MCF 10A (cell line): ENCODE measurements around the gene VPS9D1. TPM values are rescaled to one million over a fixed set of nuclear protein-coding genes. Genes with fewer than 3 reads are reported as not detected.

ENCODE experiments used
- BruUV-seq: library from RNA; stranded (reverse); fragments of 400-500 nt; replicated peaks from 2 replicates; lab custom pipeline; 2021; lab: Mats Ljungman, UMichigan
- CTCF ChIA-PET: fragments of 300-600 bp; sonication (Branson Sonifier 250); formaldehyde crosslinking; extraction: SDS; loops from one replicate; lab custom pipeline; 2021; ENCODE audit warnings: antibody characterized with exemption, inconsistent platforms; lab: Yijun Ruan, JAX
- POLR2A ChIA-PET: fragments of 300-600, 350-650 bp; sonication (Branson Sonifier 250); formaldehyde crosslinking; extraction: SDS; loops from one replicate; lab custom pipeline; 2020; ENCODE audit warnings: antibody characterized with exemption, inconsistent platforms; lab: Yijun Ruan, JAX
- DNase-seq: peaks from one replicate; pipeline ENCODE4 v3.0.0-alpha.2; 2018; ENCODE audit not compliant: unreplicated experiment
- H3K27ac Mint-ChIP-seq: one replicate; pipeline ENCODE4 v1.8.0; 2022; ENCODE audit warnings: mild to moderate bottlenecking, low read depth, mixed read lengths; ENCODE audit not compliant: unreplicated experiment
- H3K27me3 Mint-ChIP-seq: one replicate; pipeline ENCODE4 v1.8.0; 2022; ENCODE audit warnings: mixed read lengths; ENCODE audit not compliant: insufficient read depth, unreplicated experiment
- H3K36me3 Mint-ChIP-seq: one replicate; pipeline ENCODE4 v1.8.0; 2022; ENCODE audit warnings: mild to moderate bottlenecking, moderate library complexity, mixed read lengths; ENCODE audit not compliant: insufficient read depth, unreplicated experiment
- H3K4me1 Mint-ChIP-seq: one replicate; pipeline ENCODE4 v1.8.0; 2022; ENCODE audit warnings: mixed read lengths; ENCODE audit not compliant: insufficient read depth, unreplicated experiment
- H3K4me3 Mint-ChIP-seq: one replicate; pipeline ENCODE4 v1.8.0; 2022; ENCODE audit warnings: mild to moderate bottlenecking, moderate library complexity, mixed read lengths; ENCODE audit not compliant: unreplicated experiment
- H3K9me3 Mint-ChIP-seq: one replicate; pipeline ENCODE4 v1.8.0; 2022; ENCODE audit warnings: mixed read lengths; ENCODE audit not compliant: unreplicated experiment
- CTCF ChIP-seq: fragments of 200-600 bp; IDR thresholded peaks from one replicate; pipeline ENCODE4 v1.8.0; 2022; ENCODE audit warnings: antibody characterized with exemption, mild to moderate bottlenecking; ENCODE audit not compliant: unreplicated experiment
- intact Hi-C: fragments of 100-400 bp; cut with micrococcal nuclease; formaldehyde crosslinking; loops from 2 replicates; pipeline ENCODE4 v1.14.1; 2022
- total RNA-seq: library from RNA; stranded (reverse); gene quantifications from 2 replicates; pipeline ENCODE4 v1.2.3, GENCODE V29; 2022

The VPS9D1 gene
- total RNA-seq, 1 experiment from 2014 or later: 12.0 TPM

GRCh38 chr16:89670496-89671431 is 49.9 kb downstream of the VPS9D1 start:
- CTCF ChIA-PET: interaction anchor here (0.6 to 1.1 kb wide), 5 partner anchors 22 to 194 kb away, joined by 3 read pairs; no protein-coding TSS in a partner anchor
- Mint-ChIP-seq H3K36me3 (no peaks in the 10 kb centered on the region), H3K4me3 (no peak overlapping the region), H3K27ac (peak overlapping the region; percentile 12), H3K27me3 (no peaks in the 10 kb centered on the region), H3K4me1 (no peaks in the 10 kb centered on the region), H3K9me3 (no peaks in the 10 kb centered on the region)
- intact Hi-C loops: no loop called here
- no TSS peak for BruUV-seq
- peak; percentile 51 for DNase-seq
- POLR2A ChIA-PET: interaction anchor here (0.6 to 2.8 kb wide), 6 partner anchors 11 to 109 kb away, joined by 3 to 21 read pairs (median 3); partner anchors contain the start of genes CDK10, CHMP1A and SPATA33
- no peak for TF ChIP-seq CTCF

DNA sequence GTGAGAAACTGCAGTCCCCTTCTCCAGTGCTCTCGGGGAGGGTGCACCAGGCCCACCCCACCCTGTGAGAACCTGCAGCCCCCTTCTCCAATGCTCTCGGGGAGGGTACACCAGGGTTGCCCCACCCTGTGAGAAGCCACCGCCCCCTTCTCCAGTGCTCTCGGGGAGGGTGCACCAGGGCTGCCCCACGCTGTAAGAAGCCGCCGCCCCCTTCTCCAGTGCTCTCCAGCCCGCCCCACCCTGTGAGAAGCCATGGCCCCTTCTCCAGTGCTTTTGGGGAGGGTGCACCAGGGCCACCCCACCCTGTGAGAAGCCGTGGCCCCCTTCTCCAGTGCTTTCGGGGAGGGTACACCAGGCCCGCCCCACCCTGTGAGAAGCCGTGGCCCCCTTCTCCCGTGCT is 50.9 kb downstream of the VPS9D1 start:
- Mint-ChIP-seq H3K27me3 (no peaks in the 10 kb centered on the region), H3K36me3 (no peaks in the 10 kb centered on the region), H3K27ac (no peak overlapping the region), H3K4me1 (no peaks in the 10 kb centered on the region), H3K9me3 (no peaks in the 10 kb centered on the region), H3K4me3 (no peak overlapping the region)
- TF ChIP-seq CTCF: no peak
- CTCF ChIA-PET: no interaction called here
- intact Hi-C loops: no loop called here
- POLR2A ChIA-PET: interaction anchor here (1.3 to 1.8 kb wide), 2 partner anchors 11 to 19 kb away, joined by 3 to 21 read pairs; partner anchors contain the start of genes CHMP1A and SPATA33
- no peak for DNase-seq
- no TSS peak for BruUV-seq

GRCh38 chr16:89668790-89669158 is 51.9 kb downstream of the VPS9D1 start:
- ChIA-PET CTCF (interaction anchor here (0.7 to 1.2 kb wide), 3 partner anchors 10 to 85 kb away, joined by 3 to 4 read pairs (median 3); no protein-coding TSS in a partner anchor), POLR2A (no interaction called here)
- no peak for DNase-seq
- H3K27ac Mint-ChIP-seq: no peak overlapping the region
- no peaks in the 10 kb centered on the region for H3K4me1 Mint-ChIP-seq
- no TSS peak for BruUV-seq
- H3K27me3 Mint-ChIP-seq: no peaks in the 10 kb centered on the region
- no peak overlapping the region for H3K4me3 Mint-ChIP-seq
- intact Hi-C loops: no loop called here
- no peak for TF ChIP-seq CTCF
- H3K9me3 Mint-ChIP-seq: no peaks in the 10 kb centered on the region
- H3K36me3 Mint-ChIP-seq: no peaks in the 10 kb centered on the region

DNA sequence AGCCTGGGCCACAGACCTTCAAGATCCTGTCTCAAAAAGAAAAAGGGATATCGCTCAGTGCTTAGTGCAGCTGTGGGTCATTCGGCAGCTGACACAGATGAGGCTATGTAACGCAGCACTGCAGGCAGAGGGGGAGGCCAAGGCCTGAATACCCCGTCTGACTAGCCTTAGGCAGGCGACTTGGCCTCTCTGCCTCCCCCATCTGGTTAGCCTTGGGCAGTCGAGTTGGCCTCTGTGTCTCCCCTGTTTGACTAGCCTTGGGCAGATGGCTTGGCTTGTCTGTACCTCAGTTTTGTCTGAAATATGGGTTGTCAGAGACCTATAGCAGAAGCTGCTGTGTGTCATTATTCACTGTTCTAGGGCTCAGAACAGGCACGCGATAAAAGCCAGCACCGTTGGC is 53.1 kb downstream of the VPS9D1 start:
- ChIA-PET CTCF (interaction anchor here (0.6 to 1.2 kb wide), 3 partner anchors 11 to 1020 kb away, joined by 3 to 6 read pairs (median 3); no protein-coding TSS in a partner anchor), POLR2A (no interaction called here)
- no peak overlapping the region for H3K4me3 Mint-ChIP-seq
- intact Hi-C loops: no loop called here
- no TSS peak for BruUV-seq
- H3K27ac Mint-ChIP-seq: no peak overlapping the region
- H3K4me1 Mint-ChIP-seq: no peaks in the 10 kb centered on the region
- no peaks in the 10 kb centered on the region for H3K27me3 Mint-ChIP-seq
- DNase-seq: no peak
- no peak for TF ChIP-seq CTCF
- no peaks in the 10 kb centered on the region for H3K9me3 Mint-ChIP-seq
- peaks cover 8% of the 10 kb centered on the region for H3K36me3 Mint-ChIP-seq
